T-cell (primary cell): ENCODE results near the gene TPST1. TPM values are rescaled to one million over a fixed set of nuclear protein-coding genes. Genes with fewer than 3 reads are reported as not detected.

Experiments
- ATAC-seq, 4 experiments: fragments of 200-7000 bp in 3 of 4; fragments of 150-1000 bp in 1 of 4; cut with Tn5 transposase; replicated peaks in 1 of 4; 1 replicate in 3 of 4; 2 replicates in 1 of 4; pipeline ENCODE4 v1.10.0; 2021; ENCODE audit warnings: moderate library complexity in 3 of 4, mild to moderate bottlenecking in 2 of 4, moderate number of reproducible peaks in 1 of 4
- CTCF ChIA-PET, 2 donors: fragments of 300-600 bp; sonication (Branson Sonifier 250); formaldehyde crosslinking; loops; one replicate each; lab custom pipeline; 2022; ENCODE audit warnings: antibody characterized with exemption in 2 of 2; lab: Charles Lee
- POLR2A ChIA-PET, 2 donors: fragments of 300-600 bp; sonication (Branson Sonifier 250); formaldehyde crosslinking; loops; one replicate each; lab custom pipeline; 2022; ENCODE audit warnings: antibody characterized with exemption in 2 of 2; lab: Charles Lee
- DNase-seq, 35 experiments: peaks; one replicate each; pipeline versions ENCODE4 v3.0.0 to v3.0.0-alpha.2; 2013 to 2023
- H3K27ac ChIP-seq: one replicate; pipeline ENCODE4 v1.5.1; 2013; ENCODE audit warnings: low read length
- H3K27me3 ChIP-seq, 2 experiments: replicated peaks in 1 of 2; 1 replicate in 1 of 2; 2 replicates in 1 of 2; pipeline versions ENCODE4 v1.6.1 to v1.7.0; 2013; ENCODE audit warnings: low read length in 1 of 2, mixed read lengths in 1 of 2; ENCODE audit not compliant: control insufficient read depth in 2 of 2, insufficient read depth in 2 of 2; ENCODE audit errors: extremely low read depth in 1 of 2
- H3K36me3 ChIP-seq, 2 donors: 1 replicate in 1 of 2; 2 replicates in 1 of 2; pipeline versions ENCODE4 v1.6.1 to v1.7.0; 2013; ENCODE audit warnings: low read length in 1 of 2; ENCODE audit not compliant: control insufficient read depth in 2 of 2, insufficient read depth in 1 of 2; ENCODE audit errors: extremely low read depth in 1 of 2
- H3K4me1 ChIP-seq, 2 experiments: 1 replicate in 1 of 2; 2 replicates in 1 of 2; pipeline versions ENCODE4 v1.6.1 to v1.7.0; 2013; ENCODE audit warnings: low read length in 2 of 2, mixed read lengths in 1 of 2; ENCODE audit not compliant: insufficient read depth in 2 of 2, control insufficient read depth in 1 of 2; ENCODE audit errors: extremely low read depth in 1 of 2
- H3K4me3 ChIP-seq, 2 donors: 1 replicate in 1 of 2; 2 replicates in 1 of 2; pipeline versions ENCODE4 v1.5.1 to v1.7.0; 2013; ENCODE audit warnings: mild to moderate bottlenecking in 2 of 2, low read length in 1 of 2, moderate library complexity in 1 of 2; ENCODE audit not compliant: control insufficient read depth in 1 of 2; ENCODE audit errors: extremely low read depth in 1 of 2
- H3K9me3 ChIP-seq: 2 replicates; pipeline ENCODE4 v1.7.0; 2013
- H3K27ac Mint-ChIP-seq, 2 donors: one replicate each; pipeline ENCODE4 v1.8.0; 2020 to 2021; ENCODE audit warnings: mild to moderate bottlenecking in 2 of 2, mixed read lengths in 2 of 2
- H3K27me3 Mint-ChIP-seq, 2 donors: one replicate each; pipeline ENCODE4 v1.8.0; 2021 to 2022; ENCODE audit warnings: mixed read lengths in 2 of 2
- H3K36me3 Mint-ChIP-seq: one replicate; pipeline ENCODE4 v1.8.0; 2021; ENCODE audit warnings: mixed read lengths
- H3K4me1 Mint-ChIP-seq, 3 donors: one replicate each; pipeline ENCODE4 v1.8.0; 2020 to 2022; ENCODE audit warnings: mixed read lengths in 3 of 3, mild to moderate bottlenecking in 1 of 3
- H3K4me3 Mint-ChIP-seq, 3 donors: one replicate each; pipeline ENCODE4 v1.8.0; 2020 to 2022; ENCODE audit warnings: mild to moderate bottlenecking in 3 of 3, mixed read lengths in 3 of 3, moderate library complexity in 3 of 3
- H3K9me3 Mint-ChIP-seq, 3 donors: one replicate each; pipeline ENCODE4 v1.8.0; 2020 to 2022; ENCODE audit warnings: mixed read lengths in 3 of 3
- WGBS: methylation state at CpG from one replicate; pipeline ENCODE4 v1.1.5; 2013; ENCODE audit warnings: missing lambda C conversion rate; ENCODE audit not compliant: insufficient coverage; 5-methylcytosine and 5-hydroxymethylcytosine counted together
- total RNA-seq, 35 experiments: library from RNA in 6 of 35; stranded (reverse) in 6 of 35; fragments of 120-200 nt in 1 of 35; gene quantifications; one replicate each; pipeline versions ENCODE4 v1.2.1 to v1.2.4 and lab custom pipeline; 2013 to 2026

TPST1 gene
- total RNA-seq, 5 donors from 2014 or later (not counting 1 experiment from before 2014, with no cell fraction given), result 2.1 to 6.3 (median 2.6) TPM

DNA sequence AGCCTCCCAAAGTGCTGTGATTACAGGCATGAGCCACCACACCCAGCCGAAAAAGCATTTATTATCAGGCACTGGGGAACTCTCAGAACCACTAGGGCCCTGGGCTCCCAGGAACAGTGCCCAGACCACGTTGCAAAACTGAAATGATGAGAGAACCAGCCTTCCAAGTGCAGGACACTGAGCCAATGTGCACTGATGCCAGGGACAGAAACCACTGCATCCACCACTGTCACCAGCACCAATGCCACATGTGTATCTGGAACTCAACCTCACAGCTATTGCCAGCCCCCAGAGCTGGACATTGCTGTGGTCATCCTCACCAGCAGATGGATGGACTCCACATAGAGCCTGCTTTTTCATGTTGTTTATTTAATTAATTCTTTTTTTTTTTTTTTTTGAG lies 28.2 kb upstream of the TPST1 start:
- Mint-ChIP-seq H3K36me3 (no peaks in the 10 kb centered on the region), H3K4me1 (no peaks in the 10 kb centered on the region), H3K27me3 (no peaks in the 10 kb centered on the region), H3K9me3 (peaks cover 0 to 3% (median 0%) of the 10 kb centered on the region in 3 donors), H3K4me3 (no peak overlapping the region), H3K27ac (no peak overlapping the region)
- DNase-seq (no peak), ATAC-seq (no peak)
- no peak overlapping the region for H3K27ac ChIP-seq
- no peaks in the 10 kb centered on the region for H3K4me1 ChIP-seq
- peaks cover 0 to 2% of the 10 kb centered on the region in 2 experiments for H3K27me3 ChIP-seq
- no peak overlapping the region for H3K4me3 ChIP-seq
- ChIA-PET CTCF (interaction anchor here in 1 of 2 donors (0.7 kb wide), 1 partner anchor 25 kb away, joined by 3 read pairs; no protein-coding TSS in a partner anchor), POLR2A (interaction anchor here (0.6 to 0.7 kb wide), 2 partner anchors 65 to 752 kb away, joined by 8 to 14 read pairs; no protein-coding TSS in a partner anchor)
- H3K36me3 ChIP-seq, result no peaks in the 10 kb centered on the region
- no peaks in the 10 kb centered on the region for H3K9me3 ChIP-seq
- WGBS, result 60% methylated on average over 2 of the region's 2 CpGs

DNA sequence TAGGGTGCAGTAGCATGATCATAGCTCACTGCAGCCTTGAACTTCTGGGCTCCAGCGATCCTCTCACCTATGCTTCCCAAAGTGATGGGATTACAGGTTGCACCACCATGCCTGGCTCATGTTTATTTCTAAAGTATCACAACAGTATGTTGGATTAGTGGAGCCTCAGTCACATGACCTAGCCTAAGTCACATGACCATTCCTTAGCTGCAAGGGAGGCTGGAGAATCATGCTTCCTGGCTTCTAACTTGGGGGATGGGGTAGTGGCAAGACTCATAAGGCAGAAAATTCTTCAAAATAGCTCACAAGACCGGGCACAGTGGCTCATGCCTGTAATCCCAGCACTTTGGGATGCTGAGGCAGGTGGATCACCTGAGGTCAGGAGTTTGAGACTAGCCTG lies 26.9 kb upstream of the TPST1 start:
- no peaks in the 10 kb centered on the region for H3K27me3 Mint-ChIP-seq
- H3K36me3 ChIP-seq, result no peaks in the 10 kb centered on the region
- CTCF ChIA-PET, result interaction anchor here in 1 of 2 donors (0.6 kb wide), 1 partner anchor 78 kb away, joined by 5 read pairs; no protein-coding TSS in a partner anchor
- H3K4me1 ChIP-seq, result no peaks in the 10 kb centered on the region
- POLR2A ChIA-PET, result no interaction called here
- H3K4me1 Mint-ChIP-seq, result no peaks in the 10 kb centered on the region
- H3K27ac ChIP-seq, result no peak overlapping the region
- H3K9me3 ChIP-seq, result no peaks in the 10 kb centered on the region
- H3K36me3 Mint-ChIP-seq, result no peaks in the 10 kb centered on the region
- DNase-seq (no peak), ATAC-seq (no peak)
- no peak overlapping the region for H3K4me3 Mint-ChIP-seq
- H3K27me3 ChIP-seq, result peaks cover 0 to 2% of the 10 kb centered on the region in 2 experiments
- peaks cover 0 to 3% (median 0%) of the 10 kb centered on the region in 3 donors for H3K9me3 Mint-ChIP-seq
- no peak overlapping the region for H3K4me3 ChIP-seq
- WGBS, result 67% methylated on average over 1 of the region's 2 CpGs
- H3K27ac Mint-ChIP-seq, result no peak overlapping the region

DNA sequence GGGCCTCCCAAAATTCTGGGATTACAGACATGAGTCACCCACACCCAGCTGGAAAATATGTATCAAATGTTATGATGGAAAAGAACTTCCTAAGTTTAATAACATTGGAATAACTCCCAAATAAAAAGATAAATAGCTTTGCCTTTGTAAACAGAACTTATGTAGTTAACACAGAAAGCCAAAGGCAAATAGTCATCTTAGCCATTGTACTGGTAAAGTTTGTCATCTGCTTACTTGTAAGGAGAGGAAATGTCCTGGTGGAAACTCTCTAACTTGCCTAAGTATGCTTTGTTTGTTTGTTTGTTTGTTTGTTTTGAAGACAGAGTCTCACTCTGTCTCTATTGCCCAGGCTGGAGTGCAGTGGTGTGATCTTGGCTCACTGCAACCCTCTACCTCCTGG lies 23.8 kb upstream of the TPST1 start:
- H3K4me3 ChIP-seq, result no peak overlapping the region
- no peaks in the 10 kb centered on the region for H3K9me3 ChIP-seq
- H3K36me3 ChIP-seq, result no peaks in the 10 kb centered on the region
- no peaks in the 10 kb centered on the region for H3K36me3 Mint-ChIP-seq
- POLR2A ChIA-PET, result no interaction called here
- DNase-seq (no peak), ATAC-seq (no peak)
- peaks cover 0 to 3% (median 0%) of the 10 kb centered on the region in 3 donors for H3K9me3 Mint-ChIP-seq
- H3K27me3 ChIP-seq, result no peaks in the 10 kb centered on the region
- no peaks in the 10 kb centered on the region for H3K27me3 Mint-ChIP-seq
- H3K4me1 ChIP-seq, result no peaks in the 10 kb centered on the region
- CTCF ChIA-PET, result interaction anchor here in 1 of 2 donors (0.5 to 0.6 kb wide), 2 partner anchors 150 to 313 kb away, joined by 3 to 7 read pairs; no protein-coding TSS in a partner anchor
- H3K27ac ChIP-seq, result no peak overlapping the region
- no peaks in the 10 kb centered on the region for H3K4me1 Mint-ChIP-seq
- no peak overlapping the region for H3K27ac Mint-ChIP-seq
- no peak overlapping the region for H3K4me3 Mint-ChIP-seq

DNA sequence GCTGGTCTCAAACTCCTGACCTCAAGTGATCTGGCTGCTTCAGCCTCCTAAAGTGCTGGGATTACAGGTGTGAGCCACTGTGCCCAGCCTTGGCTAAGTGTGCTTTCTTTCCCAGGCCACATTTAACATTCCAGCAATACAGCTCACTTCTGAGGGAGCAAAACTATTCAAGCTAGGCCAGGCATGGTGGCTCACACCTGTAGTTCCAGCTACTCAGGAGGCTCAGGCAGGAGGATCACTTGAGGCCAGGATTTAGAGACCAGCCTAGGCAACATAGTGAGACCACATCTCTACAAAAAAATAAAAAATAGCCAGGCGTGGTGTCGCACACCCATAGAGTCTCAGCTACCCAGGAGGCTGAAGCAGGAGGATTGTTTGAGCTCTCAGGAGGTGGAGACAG lies 23.3 kb upstream of the TPST1 start:
- ChIA-PET POLR2A (no interaction called here), CTCF (interaction anchor here in 1 of 2 donors (0.5 to 0.6 kb wide), 2 partner anchors 150 to 312 kb away, joined by 3 to 7 read pairs; no protein-coding TSS in a partner anchor)
- no peaks in the 10 kb centered on the region for H3K27me3 Mint-ChIP-seq
- no peaks in the 10 kb centered on the region for H3K27me3 ChIP-seq
- WGBS, result no CpG with 5 or more reads among the region's 2 CpGs
- no peak overlapping the region for H3K4me3 Mint-ChIP-seq
- H3K4me1 ChIP-seq, result no peaks in the 10 kb centered on the region
- no peaks in the 10 kb centered on the region for H3K36me3 ChIP-seq
- no peak overlapping the region for H3K4me3 ChIP-seq
- H3K9me3 ChIP-seq, result no peaks in the 10 kb centered on the region
- peaks cover 0 to 3% (median 0%) of the 10 kb centered on the region in 3 donors for H3K9me3 Mint-ChIP-seq
- DNase-seq (no peak), ATAC-seq (no peak)
- H3K36me3 Mint-ChIP-seq, result no peaks in the 10 kb centered on the region
- H3K27ac ChIP-seq, result no peak overlapping the region
- no peak overlapping the region for H3K27ac Mint-ChIP-seq
- H3K4me1 Mint-ChIP-seq, result no peaks in the 10 kb centered on the region

DNA sequence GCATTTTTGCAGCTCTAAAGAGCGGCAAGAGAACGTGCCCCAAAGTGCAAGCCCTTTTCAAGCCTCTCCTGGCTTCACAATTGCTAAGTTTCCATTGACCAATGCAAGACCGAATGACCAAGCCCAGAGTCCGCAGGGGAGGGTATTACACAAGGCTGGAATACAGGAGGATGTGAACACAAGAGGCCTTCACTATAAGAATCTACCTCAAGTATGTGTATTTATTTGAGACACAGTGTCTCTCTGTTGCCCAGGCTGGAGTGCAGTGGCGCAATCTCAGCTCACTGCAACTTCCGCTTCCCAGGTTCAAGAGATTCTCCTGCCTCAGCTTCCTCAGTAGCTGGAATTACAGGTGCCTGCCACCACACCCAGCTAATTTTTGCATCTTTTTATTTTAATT lies 22.2 kb upstream of the TPST1 start:
- no peak for DNase-seq
- Histone ChIP-seq H3K4me1 (no peaks in the 10 kb centered on the region), H3K27me3 (peaks cover 0 to 2% of the 10 kb centered on the region in 2 experiments), H3K27ac (no peak overlapping the region), H3K4me3 (no peak overlapping the region), H3K36me3 (no peaks in the 10 kb centered on the region), H3K9me3 (no peaks in the 10 kb centered on the region)
- Mint-ChIP-seq H3K36me3 (no peaks in the 10 kb centered on the region), H3K4me1 (no peaks in the 10 kb centered on the region), H3K9me3 (peaks cover 0 to 3% (median 0%) of the 10 kb centered on the region in 3 donors), H3K27ac (no peak overlapping the region), H3K4me3 (no peak overlapping the region), H3K27me3 (no peaks in the 10 kb centered on the region)
- CTCF ChIA-PET, result no interaction called here
- no peak for ATAC-seq
- WGBS, result 100% methylated on average over 2 of the region's 6 CpGs
- POLR2A ChIA-PET, result no interaction called here

DNA sequence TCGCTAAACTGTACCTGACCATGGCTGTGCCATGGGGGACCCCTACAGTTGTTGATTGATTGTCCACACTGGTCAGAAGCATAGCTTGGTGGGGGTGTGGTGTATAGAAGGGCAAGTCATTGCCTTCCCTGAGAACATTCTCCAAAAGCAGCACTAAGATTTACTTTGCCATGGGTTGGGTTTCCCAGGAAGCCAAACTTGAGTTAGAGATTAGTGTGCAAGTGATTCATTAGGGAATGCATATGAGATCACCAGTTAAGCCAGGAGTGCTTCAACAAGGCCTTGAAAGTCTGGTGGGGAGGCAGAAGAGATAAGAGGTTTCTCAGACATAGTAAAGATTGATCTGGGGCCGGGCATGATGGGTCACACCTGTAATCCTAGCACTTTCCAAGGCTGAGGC lies 21.4 kb upstream of the TPST1 start:
- no peaks in the 10 kb centered on the region for H3K27me3 Mint-ChIP-seq
- H3K4me3 Mint-ChIP-seq, result no peak overlapping the region
- ChIA-PET CTCF (no interaction called here), POLR2A (no interaction called here)
- no peaks in the 10 kb centered on the region for H3K4me1 Mint-ChIP-seq
- H3K36me3 ChIP-seq, result no peaks in the 10 kb centered on the region
- H3K27ac ChIP-seq, result no peak overlapping the region
- no peak overlapping the region for H3K4me3 ChIP-seq
- no peaks in the 10 kb centered on the region for H3K36me3 Mint-ChIP-seq
- DNase-seq, result no peak
- peaks cover 0 to 3% of the 10 kb centered on the region in 2 experiments for H3K27me3 ChIP-seq
- no peak overlapping the region for H3K27ac Mint-ChIP-seq
- 80% methylated on average over 1 of the region's 2 CpGs for WGBS
- ATAC-seq, result no peak
- H3K9me3 ChIP-seq, result no peaks in the 10 kb centered on the region
- H3K9me3 Mint-ChIP-seq, result no peaks in the 10 kb centered on the region
- no peaks in the 10 kb centered on the region for H3K4me1 ChIP-seq
